HG03159 (cell line): ENCODE measurements around the gene MFAP4.

Experiments used
- ATAC-seq: cut with Tn5 transposase; IDR thresholded peaks from one replicate; pipeline ENCODE4 v1.9.1; 2021; ENCODE audit warnings: mild to moderate bottlenecking, moderate library complexity; ENCODE audit not compliant: unreplicated experiment

MFAP4 gene

GRCh38 chr17:19387921-19388521 is 1.0 kb upstream of the MFAP4 start:
- ATAC-seq, result no peak

GRCh38 chr17:19386051-19386929 is 700 bp downstream of the MFAP4 start:
- no peak for ATAC-seq

GRCh38 chr17:19385521-19385983 is 1.4 kb downstream of the MFAP4 start:
- ATAC-seq, result no peak

GRCh38 chr17:19384723-19385391 is 2.1 kb downstream of the MFAP4 start:
- no peak for ATAC-seq

GRCh38 chr17:19383681-19384470 is 3.1 kb downstream of the MFAP4 start:
- no peak for ATAC-seq

GRCh38 chr17:19382531-19383444 is 4.2 kb downstream of the MFAP4 start:
- no peak for ATAC-seq

- no peak for ATAC-seq
Measured at GRCh38 chr17:19381741-19382444, 5.1 kb downstream of the MFAP4 start.

GRCh38 chr17:19381361-19381740 is 5.6 kb downstream of the MFAP4 start:
- no peak for ATAC-seq

GRCh38 chr17:19380481-19381301 is 6.3 kb downstream of the MFAP4 start:
- ATAC-seq, result no peak

GRCh38 chr17:19379361-19380065 is 7.5 kb downstream of the MFAP4 start:
- ATAC-seq, result no peak

- ATAC-seq, result peak; percentile 12
Measured at GRCh38 chr17:19378416-19379360, 8.3 kb downstream of the MFAP4 start, which contains the start of gene MAPK7. Gene MAPK7 (plus strand): TSS chr17:19378498. CDS start chr17:19378901, 403 bp downstream.

GRCh38 chr17:19377602-19378415 is 9.2 kb downstream of the MFAP4 start:
- peak; percentile 92 for ATAC-seq

- ATAC-seq, result no peak
Measured at GRCh38 chr17:19376811-19377210, 10.2 kb downstream of the MFAP4 start.

GRCh38 chr17:19375732-19376131 is 11.3 kb downstream of the MFAP4 start:
- ATAC-seq, result no peak

GRCh38 chr17:19374136-19374535 is 12.9 kb downstream of the MFAP4 start:
- no peak for ATAC-seq
